A673 (cell line): ENCODE data around the gene SH3RF3.

ENCODE experiments used
- EZH2 ChIP-seq: fragments of 200-600 bp; sonication (generic); IDR thresholded peaks from 2 replicates; pipeline ENCODE4 v1.6.1; 2017; ENCODE audit warnings: borderline replicate concordance, low read depth, mild to moderate bottlenecking, mixed read lengths, antibody characterized with exemption, low read length; ENCODE audit not compliant: poor library complexity, severe bottlenecking
- TF ChIP-seq, protein P1 (sequence below): fragments of 300-800, 200-600 bp; sonication (generic); conservative IDR thresholded peaks from 2 replicates; pipeline ENCODE4 v1.5.1; 2017; ENCODE audit warnings: low read depth, mild to moderate bottlenecking, antibody characterized with exemption, low read length, moderate library complexity, mixed read lengths

DNA sequence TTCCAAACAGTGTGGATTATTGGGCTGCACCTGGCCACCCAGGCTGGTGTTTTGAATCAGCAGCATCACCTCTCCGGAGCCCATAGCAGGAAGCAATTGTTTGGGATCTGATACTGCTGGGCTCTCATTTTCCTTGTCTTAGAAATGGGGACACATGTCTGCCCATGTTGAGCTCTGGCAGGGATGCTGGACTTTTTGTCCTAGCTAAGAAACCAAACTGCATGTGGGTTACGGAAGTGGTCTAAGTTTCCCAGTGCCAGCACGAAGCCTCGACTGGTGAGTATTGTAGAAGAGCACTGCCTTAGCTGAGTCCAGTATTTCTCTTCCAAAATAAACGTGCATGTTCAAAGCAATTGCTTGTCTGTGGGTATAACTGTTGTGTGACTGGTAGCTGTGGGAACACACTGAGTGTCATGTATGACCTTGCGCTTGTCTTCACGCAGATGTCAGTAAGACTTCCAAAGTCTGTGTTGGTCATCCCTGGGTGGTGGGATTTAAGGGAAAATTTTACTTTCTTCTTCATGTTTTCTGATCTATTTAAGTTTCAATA is 43.6 kb downstream of the SH3RF3 start:
- TF ChIP-seq, protein P1, sequence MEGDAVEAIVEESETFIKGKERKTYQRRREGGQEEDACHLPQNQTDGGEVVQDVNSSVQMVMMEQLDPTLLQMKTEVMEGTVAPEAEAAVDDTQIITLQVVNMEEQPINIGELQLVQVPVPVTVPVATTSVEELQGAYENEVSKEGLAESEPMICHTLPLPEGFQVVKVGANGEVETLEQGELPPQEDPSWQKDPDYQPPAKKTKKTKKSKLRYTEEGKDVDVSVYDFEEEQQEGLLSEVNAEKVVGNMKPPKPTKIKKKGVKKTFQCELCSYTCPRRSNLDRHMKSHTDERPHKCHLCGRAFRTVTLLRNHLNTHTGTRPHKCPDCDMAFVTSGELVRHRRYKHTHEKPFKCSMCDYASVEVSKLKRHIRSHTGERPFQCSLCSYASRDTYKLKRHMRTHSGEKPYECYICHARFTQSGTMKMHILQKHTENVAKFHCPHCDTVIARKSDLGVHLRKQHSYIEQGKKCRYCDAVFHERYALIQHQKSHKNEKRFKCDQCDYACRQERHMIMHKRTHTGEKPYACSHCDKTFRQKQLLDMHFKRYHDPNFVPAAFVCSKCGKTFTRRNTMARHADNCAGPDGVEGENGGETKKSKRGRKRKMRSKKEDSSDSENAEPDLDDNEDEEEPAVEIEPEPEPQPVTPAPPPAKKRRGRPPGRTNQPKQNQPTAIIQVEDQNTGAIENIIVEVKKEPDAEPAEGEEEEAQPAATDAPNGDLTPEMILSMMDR: no peak
- TF ChIP-seq EZH2: no peak
